T follicular helper cell (primary cell): ENCODE measurements around the gene MGAT5.

ENCODE experiments used
- DNase-seq: peaks from one replicate; pipeline ENCODE4 v3.0.0-alpha.2; 2020; ENCODE audit warnings: low read depth

Gene MGAT5

GRCh38 chr2:134336921-134337320, 83.0 kb downstream of the MGAT5 start:
- DNase-seq: no peak

GRCh38 chr2:134337631-134338030, 83.8 kb downstream of the MGAT5 start:
- no peak for DNase-seq

GRCh38 chr2:134338208-134338607, 84.3 kb downstream of the MGAT5 start:
- DNase-seq: no peak

- DNase-seq: no peak
These were observed 87.6 kb downstream of the MGAT5 start for GRCh38 chr2:134341476-134341875.

- no peak for DNase-seq
These were observed 91.3 kb downstream of the MGAT5 start for GRCh38 chr2:134344954-134345697.

- no peak for DNase-seq
These were observed 92.3 kb downstream of the MGAT5 start for GRCh38 chr2:134346141-134346540.

GRCh38 chr2:134347756-134348155, 93.9 kb downstream of the MGAT5 start:
- no peak for DNase-seq

- DNase-seq: no peak
These were observed 94.4 kb downstream of the MGAT5 start for GRCh38 chr2:134348239-134348638.

- DNase-seq: no peak
These were observed 94.9 kb downstream of the MGAT5 start for GRCh38 chr2:134348760-134349159.

GRCh38 chr2:134351016-134351415, 97.1 kb downstream of the MGAT5 start:
- DNase-seq: no peak

- DNase-seq: no peak
These were observed 98.0 kb downstream of the MGAT5 start for GRCh38 chr2:134351899-134352298.

- no peak for DNase-seq
These were observed 99.0 kb downstream of the MGAT5 start for GRCh38 chr2:134352844-134353243.

- no peak for DNase-seq
These were observed 100.7 kb downstream of the MGAT5 start for GRCh38 chr2:134354611-134355010.

GRCh38 chr2:134357814-134358213, 103.9 kb downstream of the MGAT5 start:
- no peak for DNase-seq

GRCh38 chr2:134359367-134360081, 105.7 kb downstream of the MGAT5 start:
- no peak for DNase-seq

- no peak for DNase-seq
These were observed 107.0 kb downstream of the MGAT5 start for GRCh38 chr2:134360745-134361487.

- DNase-seq: no peak
These were observed 107.8 kb downstream of the MGAT5 start for GRCh38 chr2:134361648-134362047.

- DNase-seq: no peak
These were observed 108.3 kb downstream of the MGAT5 start for GRCh38 chr2:134362152-134362668.

- no peak for DNase-seq
These were observed 108.9 kb downstream of the MGAT5 start for GRCh38 chr2:134362740-134363139.

- no peak for DNase-seq
These were observed 111.5 kb downstream of the MGAT5 start for GRCh38 chr2:134365356-134365755.

GRCh38 chr2:134366359-134366758, 112.5 kb downstream of the MGAT5 start:
- no peak for DNase-seq

- DNase-seq: no peak
These were observed 113.3 kb downstream of the MGAT5 start for GRCh38 chr2:134367213-134367612.
